Eye (tissue), 1 donor: Measurements from ENCODE around the gene NCOA5.

Experiments used
- DNase-seq: peaks from one replicate; pipeline ENCODE4 v3.0.0-alpha.2; 2015

The NCOA5 gene

GRCh38 chr20:46058599-46059281 lies 31.0 kb downstream of the NCOA5 start:
- peak; percentile 49 for DNase-seq

- DNase-seq, result peak; percentile 73
Observed at GRCh38 chr20:46057856-46058598, 31.7 kb downstream of the NCOA5 start.

- DNase-seq, result peak; percentile 87
Observed at GRCh38 chr20:46056970-46057855, 32.5 kb downstream of the NCOA5 start.

GRCh38 chr20:46056027-46056833 lies 33.5 kb downstream of the NCOA5 start:
- no peak for DNase-seq

- DNase-seq, result no peak
Observed at GRCh38 chr20:46055269-46055668, 34.5 kb downstream of the NCOA5 start.

- DNase-seq, result no peak
Observed at GRCh38 chr20:46054606-46055005, 35.2 kb downstream of the NCOA5 start.

- no peak for DNase-seq
Observed at GRCh38 chr20:46053416-46053815, 36.3 kb downstream of the NCOA5 start.

GRCh38 chr20:46051556-46052308 lies 38.0 kb downstream of the NCOA5 start:
- no peak for DNase-seq

GRCh38 chr20:46050885-46051284 lies 38.9 kb downstream of the NCOA5 start:
- no peak for DNase-seq

- DNase-seq, result peak; percentile 38
Observed at GRCh38 chr20:46050444-46050843, 39.3 kb downstream of the NCOA5 start.

GRCh38 chr20:46049815-46050214 lies 39.9 kb downstream of the NCOA5 start:
- DNase-seq, result no peak

- DNase-seq, result no peak
Observed at GRCh38 chr20:46049190-46049589, 40.6 kb downstream of the NCOA5 start.

GRCh38 chr20:46047821-46048220 lies 41.9 kb downstream of the NCOA5 start:
- no peak for DNase-seq

GRCh38 chr20:46046588-46047310 lies 43.0 kb downstream of the NCOA5 start:
- no peak for DNase-seq

- no peak for DNase-seq
Observed at GRCh38 chr20:46044896-46045295, 44.9 kb downstream of the NCOA5 start.

- no peak for DNase-seq
Observed at GRCh38 chr20:46043556-46043955, 46.2 kb downstream of the NCOA5 start.

- peak; percentile 85 for DNase-seq
Observed at GRCh38 chr20:46040902-46041535, 48.7 kb downstream of the NCOA5 start.

- no peak for DNase-seq
Observed at GRCh38 chr20:46037036-46037435, 52.7 kb downstream of the NCOA5 start.

- no peak for DNase-seq
Observed at GRCh38 chr20:46036370-46036769, 53.4 kb downstream of the NCOA5 start.

- no peak for DNase-seq
Observed at GRCh38 chr20:46035713-46036112, 54.0 kb downstream of the NCOA5 start.

GRCh38 chr20:46035253-46035652 lies 54.5 kb downstream of the NCOA5 start:
- DNase-seq, result no peak
